IMR-90 (cell line): Measurements from ENCODE around the gene RYR3. TPM values are rescaled to one million over a fixed set of nuclear protein-coding genes. Genes with fewer than 3 reads are reported as not detected.

Experiments used
- ATAC-seq: fragments of 200-7000 bp; cut with Tn5 transposase; 2 replicates; pipeline ENCODE4 v1.9.1; 2020; ENCODE audit warnings: low read depth, mild to moderate bottlenecking, moderate library complexity
- BruUV-seq: library from RNA; stranded (reverse); fragments of 400-500 nt; replicated peaks from 2 replicates; lab custom pipeline; 2021; lab: Mats Ljungman, UMichigan
- CTCF ChIA-PET: fragments of 300-600 bp; formaldehyde crosslinking; extraction: SDS; loops from one replicate; lab custom pipeline; 2021; ENCODE audit warnings: antibody characterized with exemption; lab: Yijun Ruan, JAX
- POLR2A ChIA-PET: fragments of 300-600 bp; sonication (Branson Sonifier 250); formaldehyde crosslinking; loops from one replicate; lab custom pipeline; 2022; ENCODE audit warnings: antibody characterized with exemption; ENCODE audit not compliant: unreplicated experiment; lab: Charles Lee
- DNase-seq: peaks from one replicate; pipeline ENCODE4 v3.0.0; 2013
- H2AFZ ChIP-seq: replicated peaks from 2 replicates; pipeline ENCODE3; 2013; ENCODE audit warnings: low read length, mild to moderate bottlenecking; ENCODE audit not compliant: poor library complexity
- H2AK5ac ChIP-seq: 2 replicates; pipeline ENCODE4 v1.6.1; 2013; ENCODE audit warnings: low read depth, low read length, inconsistent platforms
- H2AK9ac ChIP-seq: replicated peaks from 2 replicates; pipeline ENCODE3; 2013; ENCODE audit warnings: mild to moderate bottlenecking, low read depth, low read length, moderate library complexity; ENCODE audit not compliant: poor library complexity
- H2BK120ac ChIP-seq: 2 replicates; pipeline ENCODE4 v1.6.1; 2013; ENCODE audit warnings: low read depth, low read length, inconsistent platforms
- H2BK15ac ChIP-seq: 3 replicates; pipeline ENCODE4 v1.6.1; 2013; ENCODE audit warnings: low read depth, low read length, inconsistent platforms
- H2BK20ac ChIP-seq: 2 replicates; pipeline ENCODE4 v1.6.1; 2013; ENCODE audit warnings: low read depth, mild to moderate bottlenecking, inconsistent platforms, low read length, moderate library complexity
- H2BK5ac ChIP-seq: 2 replicates; pipeline ENCODE4 v1.6.1; 2013; ENCODE audit warnings: mild to moderate bottlenecking, low read depth, low read length, inconsistent platforms; ENCODE audit not compliant: poor library complexity, severe bottlenecking
- H3K14ac ChIP-seq: replicated peaks from 2 replicates; pipeline ENCODE4 v1.6.1; 2013; ENCODE audit warnings: low read depth, low read length, inconsistent platforms
- H3K18ac ChIP-seq: 2 replicates; pipeline ENCODE4 v1.6.1; 2013; ENCODE audit warnings: low read depth, low read length, control low read depth
- H3K23ac ChIP-seq: 2 replicates; pipeline ENCODE4 v1.6.1; 2013; ENCODE audit warnings: low read depth, low read length, inconsistent platforms
- H3K27ac ChIP-seq: 2 replicates; pipeline ENCODE4 v1.5.1; 2013; ENCODE audit warnings: mild to moderate bottlenecking, control low read depth, low read length; ENCODE audit not compliant: insufficient read depth
- H3K27me3 ChIP-seq: 2 replicates; pipeline ENCODE4 v1.6.1; 2013; ENCODE audit warnings: low read length; ENCODE audit not compliant: control insufficient read depth, insufficient read depth
- H3K36me3 ChIP-seq: 2 replicates; pipeline ENCODE4 v1.6.1; 2013; ENCODE audit warnings: low read length, mixed read lengths; ENCODE audit not compliant: control insufficient read depth, insufficient read depth
- H3K4ac ChIP-seq: 2 replicates; pipeline ENCODE4 v1.6.1; 2013; ENCODE audit warnings: low read depth, low read length, inconsistent platforms
- H3K4me1 ChIP-seq: 2 replicates; pipeline ENCODE4 v1.6.1; 2013; ENCODE audit warnings: low read length, mixed read lengths; ENCODE audit not compliant: control insufficient read depth, insufficient read depth
- H3K4me2 ChIP-seq: 2 replicates; pipeline ENCODE4 v1.6.1; 2013; ENCODE audit warnings: low read depth, mild to moderate bottlenecking, control low read depth, low read length, moderate library complexity
- H3K4me3 ChIP-seq: 2 replicates; pipeline ENCODE4 v1.5.1; 2013; ENCODE audit warnings: low read depth, mild to moderate bottlenecking, control low read depth, low read length, moderate library complexity; ENCODE audit not compliant: insufficient read depth
- H3K56ac ChIP-seq: 2 replicates; pipeline ENCODE4 v1.6.1; 2013; ENCODE audit warnings: low read length, inconsistent platforms; ENCODE audit not compliant: insufficient read depth; ENCODE audit errors: extremely low read depth
- H3K79me1 ChIP-seq, 2 experiments: 2 replicates each; pipeline ENCODE4 v1.6.1; 2013; ENCODE audit warnings: low read length in 2 of 2, inconsistent platforms in 1 of 2, low read depth in 1 of 2
- H3K9ac ChIP-seq: 2 replicates; pipeline ENCODE4 v1.6.1; 2013; ENCODE audit warnings: low read depth, low read length, control low read depth
- H3K9me1 ChIP-seq: 2 replicates; pipeline ENCODE4 v1.6.1; 2013; ENCODE audit warnings: low read length, inconsistent platforms; ENCODE audit not compliant: insufficient read depth
- H3K9me3 ChIP-seq: 2 replicates; pipeline ENCODE4 v1.6.1; 2013; ENCODE audit warnings: low read length; ENCODE audit not compliant: control insufficient read depth, insufficient read depth
- H4K20me1 ChIP-seq: 2 replicates; pipeline ENCODE4 v1.6.1; 2013; ENCODE audit warnings: low read length, inconsistent platforms; ENCODE audit not compliant: insufficient read depth
- H4K5ac ChIP-seq: 2 replicates; pipeline ENCODE4 v1.6.1; 2013; ENCODE audit warnings: mild to moderate bottlenecking, low read depth, low read length, control low read depth
- H4K8ac ChIP-seq, 2 experiments: 2 replicates each; pipeline ENCODE4 v1.6.1; 2013; ENCODE audit warnings: low read depth in 2 of 2, low read length in 2 of 2, control low read depth in 1 of 2, inconsistent platforms in 1 of 2
- H4K91ac ChIP-seq: 2 replicates; pipeline ENCODE4 v1.6.1; 2013; ENCODE audit warnings: low read depth, low read length, inconsistent platforms; ENCODE audit not compliant: insufficient read depth
- BHLHE40 ChIP-seq: fragments of 150-350 bp; IDR thresholded peaks from 2 replicates; pipeline ENCODE4 v1.6.1; 2016; ENCODE audit warnings: mild to moderate bottlenecking, low read depth, low read length
- CEBPB ChIP-seq: IDR thresholded peaks from 2 replicates; pipeline ENCODE4 v1.6.1; 2012; ENCODE audit warnings: low read depth, low read length, improper control_type of control experiment
- CHD1 ChIP-seq: IDR thresholded peaks from 2 replicates; pipeline ENCODE4 v1.6.1; 2012; ENCODE audit warnings: low read depth, low read length, improper control_type of control experiment
- ELK1 ChIP-seq: fragments of 150-350 bp; IDR thresholded peaks from 2 replicates; pipeline ENCODE4 v1.6.1; 2016; ENCODE audit warnings: low read depth, mild to moderate bottlenecking, low read length, moderate library complexity, borderline replicate concordance
- FOS ChIP-seq: fragments of 150-350 bp; IDR thresholded peaks from 2 replicates; pipeline ENCODE4 v1.6.1; 2016; ENCODE audit warnings: low read depth, low read length
- MAFK ChIP-seq: IDR thresholded peaks from 2 replicates; pipeline ENCODE4 v1.6.1; 2012; ENCODE audit warnings: low read depth, low read length, improper control_type of control experiment
- MAZ ChIP-seq: IDR thresholded peaks from 2 replicates; pipeline ENCODE4 v1.6.1; 2012; ENCODE audit warnings: low read depth, mild to moderate bottlenecking, low read length, improper control_type of control experiment, moderate library complexity, borderline replicate concordance
- MXI1 ChIP-seq: IDR thresholded peaks from 2 replicates; pipeline ENCODE4 v1.6.1; 2012; ENCODE audit warnings: low read depth, mild to moderate bottlenecking, low read length, moderate library complexity, borderline replicate concordance
- NFE2L2 ChIP-seq: fragments of 150-350 bp; IDR thresholded peaks from 2 replicates; pipeline ENCODE4 v1.6.1; 2016; ENCODE audit warnings: low read depth, mild to moderate bottlenecking, low read length
- POLR2A ChIP-seq: IDR thresholded peaks from 2 replicates; pipeline ENCODE4 v1.6.1; 2012; ENCODE audit warnings: mild to moderate bottlenecking, low read depth, low read length
- RAD21 ChIP-seq: IDR thresholded peaks from 2 replicates; pipeline ENCODE4 v1.6.1; 2012; ENCODE audit warnings: low read length, improper control_type of control experiment
- RCOR1 ChIP-seq: IDR thresholded peaks from 2 replicates; pipeline ENCODE4 v1.6.1; 2012; ENCODE audit warnings: mild to moderate bottlenecking, low read length, improper control_type of control experiment; ENCODE audit not compliant: insufficient replicate concordance
- RFX5 ChIP-seq: IDR thresholded peaks from 2 replicates; pipeline ENCODE4 v1.8.0; 2012; ENCODE audit warnings: low read depth, mild to moderate bottlenecking, low read length, moderate library complexity
- SMC3 ChIP-seq: fragments of 150-350 bp; IDR thresholded peaks from 2 replicates; pipeline ENCODE4 v1.6.1; 2016; ENCODE audit warnings: low read depth, mild to moderate bottlenecking, antibody characterized with exemption, low read length, moderate library complexity
- USF2 ChIP-seq: fragments of 150-350 bp; IDR thresholded peaks from 2 replicates; pipeline ENCODE4 v1.6.1; 2017; ENCODE audit warnings: mild to moderate bottlenecking, antibody characterized with exemption, low read length, low read depth
- WGBS, 2 experiments: methylation state at CpG; one replicate each; pipeline versions ENCODE4 v1.1.5 to v1.1.7; 2013; ENCODE audit warnings: missing lambda C conversion rate in 2 of 2; ENCODE audit not compliant: insufficient read length in 1 of 2; ENCODE audit errors: extremely low coverage in 2 of 2; 5-methylcytosine and 5-hydroxymethylcytosine counted together
- dilution Hi-C: fragments of 300-500 bp; cut with HindIII; formaldehyde crosslinking; loops from one replicate; pipeline ENCODE4 v1.14.3; 2018; ENCODE audit warnings: low sequenced_read_pairs; ENCODE audit not compliant: unreplicated experiment
- in situ Hi-C: fragments of 300-500 bp; cut with MboI; formaldehyde crosslinking; loops from 3 replicates; pipeline ENCODE4 v1.14.3; 2019; ENCODE audit warnings: low sequenced_read_pairs, inconsistent platforms, mixed read lengths
- intact Hi-C: fragments of 100-400 bp; cut with micrococcal nuclease; formaldehyde crosslinking; loops from 2 replicates; pipeline ENCODE4 v1.10.0; 2022
- polyA plus RNA-seq, 3 experiments: library from polyadenylated mRNA; depleted of rRNA; stranded (reverse); fragments of >200 nt; gene quantifications; 2 replicates each; pipeline ENCODE4 v1.2.3, GENCODE V29; 2012; ENCODE audit warnings: low replicate concordance in 1 of 3
- total RNA-seq: library from RNA; depleted of rRNA; stranded (reverse); fragments of >200 nt; gene quantifications from 2 replicates; pipeline ENCODE4 v1.2.3, GENCODE V29; 2012
- TF ChIP-seq, protein P1 (sequence below): conservative IDR thresholded peaks from 2 replicates; pipeline ENCODE4 v1.5.1; 2012; ENCODE audit warnings: mild to moderate bottlenecking, low read depth, low read length, improper control_type of control experiment

RYR3 gene
- total and polyA plus RNA-seq, 2 of the 4 experiments (the other 2 are of a cell fraction), result 0.18 TPM; not detected in 1

GRCh38 chr15:33330931-33331330, 20.2 kb downstream of the RYR3 start:
- Histone ChIP-seq H3K27me3 (peaks cover 2% of the 10 kb centered on the region; the same call in 1 of the 2 replicates), H2BK5ac (no peak overlapping the region), H3K4me1 (no peaks in the 10 kb centered on the region), H3K36me3 (no peaks in the 10 kb centered on the region), H3K56ac (no peak overlapping the region), H3K9ac (no peak overlapping the region), H3K23ac (no peak overlapping the region), H4K91ac (no peak overlapping the region), H3K9me3 (no peaks in the 10 kb centered on the region), H3K4ac (no peak overlapping the region), H2BK120ac (no peak overlapping the region), H3K18ac (no peak overlapping the region), H2AK5ac (no peak overlapping the region), H3K4me3 (no peak overlapping the region), H3K14ac (no peak overlapping the region), H3K79me1 (no peaks in the 10 kb centered on the region), H4K20me1 (no peaks in the 10 kb centered on the region), H2AFZ (no peak overlapping the region), H3K9me1 (no peaks in the 10 kb centered on the region), H3K27ac (no peak overlapping the region), H4K8ac (no peak overlapping the region), H2BK15ac (no peak overlapping the region), H4K5ac (no peak overlapping the region), H2BK20ac (no peak overlapping the region), H3K4me2 (no peak overlapping the region), H2AK9ac (no peak overlapping the region)
- intact Hi-C loops, result no loop called here
- dilution Hi-C loops, result no loop called here
- DNase-seq, result no peak
- ATAC-seq, result no peak
- no TSS peak for BruUV-seq
- WGBS, 2 experiments, result no CpG with 5 or more reads among the region's 3 CpGs
- TF ChIP-seq BHLHE40, result no peak
- no peak for TF ChIP-seq MAFK
- no peak for TF ChIP-seq CHD1
- no peak for TF ChIP-seq RFX5
- TF ChIP-seq POLR2A, result no peak
- no peak for TF ChIP-seq SMC3
- TF ChIP-seq FOS, result no peak
- no peak for TF ChIP-seq USF2
- no peak for TF ChIP-seq NFE2L2
- TF ChIP-seq CEBPB, result no peak
- TF ChIP-seq, protein P1, sequence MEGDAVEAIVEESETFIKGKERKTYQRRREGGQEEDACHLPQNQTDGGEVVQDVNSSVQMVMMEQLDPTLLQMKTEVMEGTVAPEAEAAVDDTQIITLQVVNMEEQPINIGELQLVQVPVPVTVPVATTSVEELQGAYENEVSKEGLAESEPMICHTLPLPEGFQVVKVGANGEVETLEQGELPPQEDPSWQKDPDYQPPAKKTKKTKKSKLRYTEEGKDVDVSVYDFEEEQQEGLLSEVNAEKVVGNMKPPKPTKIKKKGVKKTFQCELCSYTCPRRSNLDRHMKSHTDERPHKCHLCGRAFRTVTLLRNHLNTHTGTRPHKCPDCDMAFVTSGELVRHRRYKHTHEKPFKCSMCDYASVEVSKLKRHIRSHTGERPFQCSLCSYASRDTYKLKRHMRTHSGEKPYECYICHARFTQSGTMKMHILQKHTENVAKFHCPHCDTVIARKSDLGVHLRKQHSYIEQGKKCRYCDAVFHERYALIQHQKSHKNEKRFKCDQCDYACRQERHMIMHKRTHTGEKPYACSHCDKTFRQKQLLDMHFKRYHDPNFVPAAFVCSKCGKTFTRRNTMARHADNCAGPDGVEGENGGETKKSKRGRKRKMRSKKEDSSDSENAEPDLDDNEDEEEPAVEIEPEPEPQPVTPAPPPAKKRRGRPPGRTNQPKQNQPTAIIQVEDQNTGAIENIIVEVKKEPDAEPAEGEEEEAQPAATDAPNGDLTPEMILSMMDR, result no peak
- TF ChIP-seq RCOR1, result no peak
- no peak for TF ChIP-seq ELK1
- no peak for TF ChIP-seq MAZ
- no peak for TF ChIP-seq RAD21
- no peak for TF ChIP-seq MXI1
- POLR2A ChIA-PET, result no interaction called here
- in situ Hi-C loops, result no loop called here
- CTCF ChIA-PET, result no interaction called here
